GM12878 (cell line): ENCODE measurements around the gene BTBD7. TPM values are rescaled to one million over a fixed set of nuclear protein-coding genes. Genes with fewer than 3 reads are reported as not detected.
A peak's percentile ranks its signal among the peaks of the same experiment; 100 is the strongest.

Source experiments
- BMI1 ChIP-seq: fragments of 450-650 bp; IDR thresholded peaks from 2 replicates; pipeline ENCODE4 v1.6.1; 2016; ENCODE audit warnings: mild to moderate bottlenecking, moderate library complexity, borderline replicate concordance
- FOXM1 ChIP-seq: IDR thresholded peaks from 2 replicates; pipeline ENCODE4 v1.6.1; 2012; ENCODE audit warnings: low read depth, mild to moderate bottlenecking, inconsistent platforms, low read length, moderate library complexity
- MEF2B ChIP-seq: fragments of 450-650 bp; IDR thresholded peaks from 2 replicates; pipeline ENCODE4 v1.6.1; 2018; ENCODE audit warnings: mild to moderate bottlenecking, moderate library complexity; ENCODE audit not compliant: partially characterized antibody, poor library complexity, severe bottlenecking
- NFXL1 ChIP-seq: fragments of 450-650 bp; IDR thresholded peaks from 2 replicates; pipeline ENCODE4 v1.6.1; 2017; ENCODE audit warnings: antibody characterized with exemption, mild to moderate bottlenecking, borderline replicate concordance
- RELA ChIP-seq: fragments of 450-650 bp; IDR thresholded peaks from 2 replicates; pipeline ENCODE4 v1.8.0; 2014; ENCODE audit warnings: borderline replicate concordance; ENCODE audit not compliant: partially characterized antibody
- SIN3A ChIP-seq: IDR thresholded peaks from 2 replicates; pipeline ENCODE4 v1.6.1; 2012; ENCODE audit warnings: low read depth, low read length, improper control_type of control experiment
- SRF ChIP-seq, 2 experiments: IDR thresholded peaks; 2 replicates each; pipeline ENCODE4 v1.6.1; 2011; ENCODE audit warnings: low read depth in 2 of 2, low read length in 2 of 2, mild to moderate bottlenecking in 1 of 2, moderate library complexity in 1 of 2
- TARDBP ChIP-seq: IDR thresholded peaks from 2 replicates; pipeline ENCODE4 v1.6.1; 2016; ENCODE audit warnings: borderline replicate concordance
- YBX1 ChIP-seq: fragments of 450-650 bp; IDR thresholded peaks from 2 replicates; pipeline ENCODE4 v1.6.1; 2016; ENCODE audit warnings: antibody characterized with exemption
- YY1 ChIP-seq: IDR thresholded peaks from 2 replicates; pipeline ENCODE4 v1.6.1; 2011; ENCODE audit warnings: low read depth, mild to moderate bottlenecking, low read length
- ZNF274 ChIP-seq: IDR thresholded peaks from one replicate; pipeline ENCODE4 v1.8.0; 2011; ENCODE audit not compliant: insufficient read length, insufficient read depth
- ZNF622 ChIP-seq: fragments of 450-650 bp; IDR thresholded peaks from 2 replicates; pipeline ENCODE4 v1.6.1; 2017; ENCODE audit warnings: mild to moderate bottlenecking, inconsistent platforms
- polyA plus RNA-seq, 11 experiments: library from polyadenylated mRNA; depleted of rRNA in 4 of 11; unstranded in 6 of 11; stranded (reverse) in 5 of 11; fragments of >200 nt; fragmentation: Nextera tagmentation in 4 of 11; fragmentation: Illumina TruSeq in 1 of 11; extraction: Ambion mirVana in 4 of 11; extraction: Trizol in 1 of 11; gene quantifications; 1 replicate in 1 of 11; 2 replicates in 10 of 11; pipeline versions ENCODE4 v1.2.1 to v1.2.3, GENCODE V29; 2011 to 2016; ENCODE audit warnings: inconsistent platforms in 2 of 11, missing spikeins in 2 of 11, low read depth in 1 of 11
- total RNA-seq, 4 experiments: library from RNA; depleted of rRNA in 3 of 4; stranded (reverse); fragments of >200 nt in 3 of 4; fragmentation: Illumina TruSeq in 1 of 4; extraction: Trizol in 1 of 4; gene quantifications; 2 replicates each; pipeline versions ENCODE4 v1.2.1 to v1.2.3, GENCODE V29; 2013 to 2021
- TF ChIP-seq, protein P1 (sequence below): fragments of 450-650 bp; IDR thresholded peaks from 2 replicates; pipeline ENCODE4 v1.6.1; 2017; ENCODE audit warnings: antibody characterized with exemption, mild to moderate bottlenecking, moderate library complexity
- TF ChIP-seq, protein P2 (sequence below): IDR thresholded peaks from 2 replicates; pipeline ENCODE4 v1.6.1; 2011; ENCODE audit warnings: borderline replicate concordance, low read depth, mild to moderate bottlenecking, moderate library complexity, mixed read lengths, low read length; ENCODE audit not compliant: insufficient read depth; ENCODE audit errors: extremely low read length
- TF ChIP-seq, protein P3 (sequence below): fragments of 450-650 bp; IDR thresholded peaks from 2 replicates; pipeline ENCODE4 v1.6.1; 2017; ENCODE audit warnings: mild to moderate bottlenecking
- TF ChIP-seq, protein P4 (sequence below): fragments of 450-650 bp; formaldehyde crosslinking; IDR thresholded peaks from 2 replicates; pipeline ENCODE4 v1.4.0; 2022; ENCODE audit warnings: mild to moderate bottlenecking, moderate library complexity
- TF ChIP-seq, protein P5 (sequence below), 3 experiments: IDR thresholded peaks in 2 of 3; conservative IDR thresholded peaks in 1 of 3; 2 replicates each; pipeline ENCODE4 v1.5.1; 2011; ENCODE audit warnings: low read depth in 3 of 3, low read length in 3 of 3, mild to moderate bottlenecking in 3 of 3, control low read depth in 2 of 3, moderate library complexity in 2 of 3, inconsistent platforms in 1 of 3, mixed read lengths in 1 of 3; ENCODE audit not compliant: control insufficient read depth in 2 of 3, insufficient read depth in 1 of 3; ENCODE audit errors: extremely low read depth in 1 of 3

The BTBD7 gene
- total and polyA plus RNA-seq, 10 of the 15 experiments (the other 5 are each of a cell fraction or from before 2014, with no cell fraction given), result 3.6 to 17.0 (median 9.6) TPM

DNA sequence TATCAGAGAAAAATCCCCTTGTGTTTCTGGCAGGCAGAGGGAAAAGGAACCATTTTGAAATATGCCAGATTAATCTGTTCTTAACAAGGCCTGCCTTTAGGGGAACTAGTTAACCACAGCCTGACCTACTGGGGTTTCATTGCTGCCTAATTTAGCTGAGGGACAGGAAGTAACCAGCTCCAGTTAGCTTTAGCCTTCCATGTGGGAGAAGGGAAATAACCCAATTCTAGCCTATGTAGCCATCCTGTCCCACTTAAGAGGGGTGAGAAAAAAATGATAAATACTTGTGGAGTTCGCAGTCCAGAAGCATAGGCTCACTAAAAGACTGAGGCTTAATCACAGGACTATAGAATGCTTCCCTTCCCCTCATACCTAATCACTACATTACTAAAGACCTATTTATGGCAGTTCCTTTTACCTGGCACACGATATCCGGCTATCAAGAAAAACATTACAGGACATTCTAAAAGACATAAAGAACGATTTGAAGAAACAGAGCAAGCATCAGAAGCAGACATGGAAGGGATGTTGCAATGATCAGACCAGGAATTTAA lies 37.0 kb upstream of the BTBD7 start (continued):
- TF ChIP-seq, protein P1, sequence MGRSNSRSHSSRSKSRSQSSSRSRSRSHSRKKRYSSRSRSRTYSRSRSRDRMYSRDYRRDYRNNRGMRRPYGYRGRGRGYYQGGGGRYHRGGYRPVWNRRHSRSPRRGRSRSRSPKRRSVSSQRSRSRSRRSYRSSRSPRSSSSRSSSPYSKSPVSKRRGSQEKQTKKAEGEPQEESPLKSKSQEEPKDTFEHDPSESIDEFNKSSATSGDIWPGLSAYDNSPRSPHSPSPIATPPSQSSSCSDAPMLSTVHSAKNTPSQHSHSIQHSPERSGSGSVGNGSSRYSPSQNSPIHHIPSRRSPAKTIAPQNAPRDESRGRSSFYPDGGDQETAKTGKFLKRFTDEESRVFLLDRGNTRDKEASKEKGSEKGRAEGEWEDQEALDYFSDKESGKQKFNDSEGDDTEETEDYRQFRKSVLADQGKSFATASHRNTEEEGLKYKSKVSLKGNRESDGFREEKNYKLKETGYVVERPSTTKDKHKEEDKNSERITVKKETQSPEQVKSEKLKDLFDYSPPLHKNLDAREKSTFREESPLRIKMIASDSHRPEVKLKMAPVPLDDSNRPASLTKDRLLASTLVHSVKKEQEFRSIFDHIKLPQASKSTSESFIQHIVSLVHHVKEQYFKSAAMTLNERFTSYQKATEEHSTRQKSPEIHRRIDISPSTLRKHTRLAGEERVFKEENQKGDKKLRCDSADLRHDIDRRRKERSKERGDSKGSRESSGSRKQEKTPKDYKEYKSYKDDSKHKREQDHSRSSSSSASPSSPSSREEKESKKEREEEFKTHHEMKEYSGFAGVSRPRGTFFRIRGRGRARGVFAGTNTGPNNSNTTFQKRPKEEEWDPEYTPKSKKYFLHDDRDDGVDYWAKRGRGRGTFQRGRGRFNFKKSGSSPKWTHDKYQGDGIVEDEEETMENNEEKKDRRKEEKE, result no peak
- peak; percentile 89 for TF ChIP-seq YY1
- TF ChIP-seq, protein P2, sequence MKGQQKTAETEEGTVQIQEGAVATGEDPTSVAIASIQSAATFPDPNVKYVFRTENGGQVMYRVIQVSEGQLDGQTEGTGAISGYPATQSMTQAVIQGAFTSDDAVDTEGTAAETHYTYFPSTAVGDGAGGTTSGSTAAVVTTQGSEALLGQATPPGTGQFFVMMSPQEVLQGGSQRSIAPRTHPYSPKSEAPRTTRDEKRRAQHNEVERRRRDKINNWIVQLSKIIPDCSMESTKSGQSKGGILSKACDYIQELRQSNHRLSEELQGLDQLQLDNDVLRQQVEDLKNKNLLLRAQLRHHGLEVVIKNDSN, result no peak
- TF ChIP-seq MEF2B, result peak; percentile 91
- no peak for TF ChIP-seq ZNF274
- no peak for TF ChIP-seq YBX1
- TF ChIP-seq, protein P3, sequence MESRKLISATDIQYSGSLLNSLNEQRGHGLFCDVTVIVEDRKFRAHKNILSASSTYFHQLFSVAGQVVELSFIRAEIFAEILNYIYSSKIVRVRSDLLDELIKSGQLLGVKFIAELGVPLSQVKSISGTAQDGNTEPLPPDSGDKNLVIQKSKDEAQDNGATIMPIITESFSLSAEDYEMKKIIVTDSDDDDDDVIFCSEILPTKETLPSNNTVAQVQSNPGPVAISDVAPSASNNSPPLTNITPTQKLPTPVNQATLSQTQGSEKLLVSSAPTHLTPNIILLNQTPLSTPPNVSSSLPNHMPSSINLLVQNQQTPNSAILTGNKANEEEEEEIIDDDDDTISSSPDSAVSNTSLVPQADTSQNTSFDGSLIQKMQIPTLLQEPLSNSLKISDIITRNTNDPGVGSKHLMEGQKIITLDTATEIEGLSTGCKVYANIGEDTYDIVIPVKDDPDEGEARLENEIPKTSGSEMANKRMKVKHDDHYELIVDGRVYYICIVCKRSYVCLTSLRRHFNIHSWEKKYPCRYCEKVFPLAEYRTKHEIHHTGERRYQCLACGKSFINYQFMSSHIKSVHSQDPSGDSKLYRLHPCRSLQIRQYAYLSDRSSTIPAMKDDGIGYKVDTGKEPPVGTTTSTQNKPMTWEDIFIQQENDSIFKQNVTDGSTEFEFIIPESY, result no peak
- TF ChIP-seq FOXM1, result peak; percentile 77; the same call in 1 of the 2 replicates
- TF ChIP-seq, protein P4, sequence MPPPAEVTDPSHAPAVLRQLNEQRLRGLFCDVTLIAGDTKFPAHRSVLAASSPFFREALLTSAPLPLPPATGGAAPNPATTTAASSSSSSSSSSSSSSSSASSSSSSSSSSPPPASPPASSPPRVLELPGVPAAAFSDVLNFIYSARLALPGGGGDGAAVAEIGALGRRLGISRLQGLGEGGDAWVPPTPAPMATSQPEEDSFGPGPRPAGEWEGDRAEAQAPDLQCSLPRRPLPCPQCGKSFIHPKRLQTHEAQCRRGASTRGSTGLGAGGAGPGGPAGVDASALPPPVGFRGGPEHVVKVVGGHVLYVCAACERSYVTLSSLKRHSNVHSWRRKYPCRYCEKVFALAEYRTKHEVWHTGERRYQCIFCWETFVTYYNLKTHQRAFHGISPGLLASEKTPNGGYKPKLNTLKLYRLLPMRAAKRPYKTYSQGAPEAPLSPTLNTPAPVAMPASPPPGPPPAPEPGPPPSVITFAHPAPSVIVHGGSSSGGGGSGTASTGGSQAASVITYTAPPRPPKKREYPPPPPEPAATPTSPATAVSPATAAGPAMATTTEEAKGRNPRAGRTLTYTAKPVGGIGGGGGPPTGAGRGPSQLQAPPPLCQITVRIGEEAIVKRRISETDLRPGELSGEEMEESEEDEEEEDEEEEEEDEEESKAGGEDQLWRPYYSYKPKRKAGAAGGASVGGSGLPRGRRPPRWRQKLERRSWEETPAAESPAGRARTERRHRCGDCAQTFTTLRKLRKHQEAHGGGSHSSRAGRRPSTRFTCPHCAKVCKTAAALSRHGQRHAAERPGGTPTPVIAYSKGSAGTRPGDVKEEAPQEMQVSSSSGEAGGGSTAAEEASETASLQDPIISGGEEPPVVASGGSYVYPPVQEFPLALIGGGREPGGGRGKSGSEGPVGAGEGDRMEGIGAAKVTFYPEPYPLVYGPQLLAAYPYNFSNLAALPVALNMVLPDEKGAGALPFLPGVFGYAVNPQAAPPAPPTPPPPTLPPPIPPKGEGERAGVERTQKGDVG (CRISPR knock-in tag), result no peak
- peak in 1 of 2 experiments; percentile 73; a peak in 2 of 4 replicates for TF ChIP-seq SRF (IDR thresholded peaks at IDR 0.05; ENCODE audit: low read depth in 2 of 2, low read length in 2 of 2)
- no peak for TF ChIP-seq NFXL1
- TF ChIP-seq, protein P5, sequence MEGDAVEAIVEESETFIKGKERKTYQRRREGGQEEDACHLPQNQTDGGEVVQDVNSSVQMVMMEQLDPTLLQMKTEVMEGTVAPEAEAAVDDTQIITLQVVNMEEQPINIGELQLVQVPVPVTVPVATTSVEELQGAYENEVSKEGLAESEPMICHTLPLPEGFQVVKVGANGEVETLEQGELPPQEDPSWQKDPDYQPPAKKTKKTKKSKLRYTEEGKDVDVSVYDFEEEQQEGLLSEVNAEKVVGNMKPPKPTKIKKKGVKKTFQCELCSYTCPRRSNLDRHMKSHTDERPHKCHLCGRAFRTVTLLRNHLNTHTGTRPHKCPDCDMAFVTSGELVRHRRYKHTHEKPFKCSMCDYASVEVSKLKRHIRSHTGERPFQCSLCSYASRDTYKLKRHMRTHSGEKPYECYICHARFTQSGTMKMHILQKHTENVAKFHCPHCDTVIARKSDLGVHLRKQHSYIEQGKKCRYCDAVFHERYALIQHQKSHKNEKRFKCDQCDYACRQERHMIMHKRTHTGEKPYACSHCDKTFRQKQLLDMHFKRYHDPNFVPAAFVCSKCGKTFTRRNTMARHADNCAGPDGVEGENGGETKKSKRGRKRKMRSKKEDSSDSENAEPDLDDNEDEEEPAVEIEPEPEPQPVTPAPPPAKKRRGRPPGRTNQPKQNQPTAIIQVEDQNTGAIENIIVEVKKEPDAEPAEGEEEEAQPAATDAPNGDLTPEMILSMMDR (IDR thresholded peaks at IDR 0.05 in 2 of 3, conservative IDR thresholded peaks at IDR 0.05 in 1 of 3; ENCODE audit: control insufficient read depth in 2 of 3, extremely low read depth in 1 of 3, insufficient read depth in 1 of 3, low read depth in 3 of 3, low read length in 3 of 3), result no peak
- TF ChIP-seq TARDBP, result no peak
- TF ChIP-seq ZNF622, result no peak
- no peak for TF ChIP-seq SIN3A
- TF ChIP-seq RELA, result no peak
- no peak for TF ChIP-seq BMI1
